Activated CD4-positive, alpha-beta T cell treated with anti-CD3 and anti-CD28 coated beads, Interleukin-2, amount 10 ng/mL, durations not matched to agents 7 days and 5 days (primary cell): ENCODE results near the gene WIPF1. TPM values are rescaled to one million over a fixed set of nuclear protein-coding genes. Genes with fewer than 3 reads are reported as not detected.

Experiments
- CTCF ChIA-PET: fragments of 350-600 bp; sonication (Branson Sonifier 250); formaldehyde crosslinking; loops from one replicate; lab custom pipeline; 2021; ENCODE audit warnings: antibody characterized with exemption; lab: Charles Lee
- POLR2A ChIA-PET: fragments of 350-600 bp; sonication (Branson Sonifier 250); formaldehyde crosslinking; loops from one replicate; lab custom pipeline; 2021; ENCODE audit warnings: antibody characterized with exemption; lab: Charles Lee
- DNase-seq: peaks from one replicate; pipeline ENCODE4 v3.0.0-alpha.2; 2020
- H3K27ac Mint-ChIP-seq: one replicate; pipeline ENCODE4 v1.8.0; 2021; ENCODE audit warnings: mild to moderate bottlenecking, moderate library complexity, mixed read lengths
- H3K27me3 Mint-ChIP-seq: one replicate; pipeline ENCODE4 v1.8.0; 2021; ENCODE audit warnings: mixed read lengths
- H3K36me3 Mint-ChIP-seq: one replicate; pipeline ENCODE4 v1.8.0; 2021; ENCODE audit warnings: low read depth, mixed read lengths
- H3K4me1 Mint-ChIP-seq: one replicate; pipeline ENCODE4 v1.8.0; 2021; ENCODE audit warnings: mixed read lengths
- H3K4me3 Mint-ChIP-seq: one replicate; pipeline ENCODE4 v1.8.0; 2021; ENCODE audit warnings: mild to moderate bottlenecking, moderate library complexity, mixed read lengths
- H3K9me3 Mint-ChIP-seq: one replicate; pipeline ENCODE4 v1.8.0; 2021; ENCODE audit warnings: mixed read lengths
- total RNA-seq, 2 experiments: library from RNA; stranded (reverse); gene quantifications; one replicate each; pipeline ENCODE4 v1.2.3, GENCODE V29; 2021

The WIPF1 gene
- total RNA-seq, 2 experiments from 2014 or later, result 378 to 423 TPM

GRCh38 chr2:174632841-174633622 is 35.4 kb upstream of the WIPF1 start:
- no peaks in the 10 kb centered on the region for H3K27me3 Mint-ChIP-seq
- H3K4me3 Mint-ChIP-seq, result peak overlapping the region; percentile 96
- peaks cover 2% of the 10 kb centered on the region for H3K9me3 Mint-ChIP-seq
- POLR2A ChIA-PET, result interaction anchor here (0.7 to 4.3 kb wide), 4 partner anchors 16 to 37 kb away, joined by 3 to 53 read pairs (median 4); partner anchors contain the start of gene WIPF1
- peak overlapping the region; percentile 96 for H3K27ac Mint-ChIP-seq
- CTCF ChIA-PET, result interaction anchor here (0.6 to 1.7 kb wide), 14 partner anchors 12 to 176 kb away, joined by 3 to 5 read pairs (median 4); no protein-coding TSS in a partner anchor
- peaks cover 69% of the 10 kb centered on the region for H3K4me1 Mint-ChIP-seq
- DNase-seq, result no peak
- H3K36me3 Mint-ChIP-seq, result peaks cover 58% of the 10 kb centered on the region

- Mint-ChIP-seq H3K9me3 (no peaks in the 10 kb centered on the region), H3K27ac (peak overlapping the region; percentile 96), H3K4me3 (peak overlapping the region; percentile 96), H3K4me1 (peaks cover 74% of the 10 kb centered on the region), H3K36me3 (peaks cover 75% of the 10 kb centered on the region), H3K27me3 (no peaks in the 10 kb centered on the region)
- POLR2A ChIA-PET, result interaction anchor here (0.9 kb wide), 1 partner anchor 23 kb away, joined by 4 read pairs; no protein-coding TSS in a partner anchor
- CTCF ChIA-PET, result interaction anchor here (1.0 to 1.3 kb wide), 2 partner anchors 23 to 56 kb away, joined by 3 to 5 read pairs; no protein-coding TSS in a partner anchor
- no peak for DNase-seq
Observed at GRCh38 chr2:174631009-174631981, 33.7 kb upstream of the WIPF1 start.

DNA sequence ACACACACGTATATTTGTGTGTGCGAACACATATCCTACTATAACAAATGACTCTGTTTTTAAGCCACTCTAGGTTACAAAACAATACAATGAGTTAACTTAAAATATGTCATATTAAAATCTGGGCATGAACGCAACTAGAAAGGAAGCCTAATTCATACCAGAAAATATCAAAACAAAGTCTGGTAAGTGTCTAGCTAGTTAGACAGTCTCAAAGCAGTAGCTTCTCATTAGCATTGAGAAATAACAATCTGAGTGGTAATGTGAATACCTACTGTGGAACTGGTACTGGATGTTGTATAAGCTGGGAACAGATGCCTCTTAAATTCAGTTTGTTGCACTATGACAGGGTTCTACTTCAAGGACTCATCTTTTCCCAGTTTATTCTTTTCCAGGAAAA is 32.5 kb upstream of the WIPF1 start:
- Mint-ChIP-seq H3K9me3 (no peaks in the 10 kb centered on the region), H3K36me3 (peaks cover 84% of the 10 kb centered on the region), H3K27ac (no peak overlapping the region), H3K4me1 (peaks cover 72% of the 10 kb centered on the region), H3K27me3 (no peaks in the 10 kb centered on the region), H3K4me3 (peak overlapping the region; percentile 24)
- ChIA-PET CTCF (interaction anchor here (0.5 kb wide), 1 partner anchor 17 kb away, joined by 5 read pairs; no protein-coding TSS in a partner anchor), POLR2A (interaction anchor here (1.0 kb wide), 1 partner anchor 31 kb away, joined by 4 read pairs; no protein-coding TSS in a partner anchor)
- no peak for DNase-seq

- H3K4me1 Mint-ChIP-seq, result peaks cover 71% of the 10 kb centered on the region
- ChIA-PET POLR2A (no interaction called here), CTCF (interaction anchor here (1.2 to 1.5 kb wide), 3 partner anchors 18 to 40 kb away, joined by 3 read pairs; no protein-coding TSS in a partner anchor)
- no peaks in the 10 kb centered on the region for H3K27me3 Mint-ChIP-seq
- H3K36me3 Mint-ChIP-seq, result peaks cover 87% of the 10 kb centered on the region
- no peaks in the 10 kb centered on the region for H3K9me3 Mint-ChIP-seq
- peak overlapping the region; percentile 24 for H3K4me3 Mint-ChIP-seq
- DNase-seq, result no peak
- H3K27ac Mint-ChIP-seq, result no peak overlapping the region
Observed at GRCh38 chr2:174629506-174629905, 31.9 kb upstream of the WIPF1 start.

DNA sequence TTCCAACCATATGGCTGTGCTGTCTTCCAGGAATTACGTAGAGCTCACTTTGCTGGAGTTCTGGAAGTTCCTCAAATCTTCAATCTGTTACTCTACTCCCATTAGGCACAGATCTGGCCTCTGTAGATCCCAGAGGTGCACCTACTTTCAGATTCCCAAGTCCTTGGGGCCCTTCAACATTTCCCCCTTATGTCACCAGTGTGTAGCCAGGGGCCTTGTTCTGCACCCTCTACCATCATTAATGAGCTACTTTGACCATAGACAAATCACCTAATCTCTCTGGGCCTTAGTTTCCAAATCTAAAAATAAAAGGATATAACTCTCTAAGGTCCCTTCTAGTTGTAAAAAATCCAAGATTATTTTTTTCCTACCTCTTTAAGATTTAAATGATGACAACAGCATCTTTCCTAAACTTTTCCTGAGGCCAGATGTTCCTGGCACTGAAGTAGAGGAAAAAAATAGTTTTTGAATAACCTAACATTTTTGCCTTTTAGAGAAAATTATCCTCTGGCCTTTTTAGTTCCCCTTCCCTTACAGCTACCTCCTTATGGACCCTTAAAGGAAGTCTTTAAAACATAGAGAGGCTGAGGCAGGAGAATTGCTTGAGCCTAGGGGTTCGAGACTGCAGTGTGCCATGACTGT is 31.0 kb upstream of the WIPF1 start:
- Mint-ChIP-seq H3K36me3 (peaks cover 93% of the 10 kb centered on the region), H3K4me3 (no peak overlapping the region), H3K9me3 (no peaks in the 10 kb centered on the region), H3K4me1 (peaks cover 79% of the 10 kb centered on the region), H3K27ac (no peak overlapping the region), H3K27me3 (no peaks in the 10 kb centered on the region)
- CTCF ChIA-PET, result interaction anchor here (0.9 to 1.5 kb wide), 5 partner anchors 10 to 135 kb away, joined by 3 to 5 read pairs (median 3); no protein-coding TSS in a partner anchor
- POLR2A ChIA-PET, result no interaction called here
- no peak for DNase-seq

- DNase-seq, result no peak
- Mint-ChIP-seq H3K9me3 (no peaks in the 10 kb centered on the region), H3K36me3 (peaks cover 92% of the 10 kb centered on the region), H3K4me1 (peaks cover 86% of the 10 kb centered on the region), H3K4me3 (no peak overlapping the region), H3K27me3 (no peaks in the 10 kb centered on the region), H3K27ac (no peak overlapping the region)
- POLR2A ChIA-PET, result no interaction called here
- CTCF ChIA-PET, result interaction anchor here (1.1 to 1.7 kb wide), 3 partner anchors 17 to 65 kb away, joined by 3 to 4 read pairs (median 4); partner anchors contain the start of gene WIPF1
Observed at GRCh38 chr2:174627216-174627615, 29.6 kb upstream of the WIPF1 start.

DNA sequence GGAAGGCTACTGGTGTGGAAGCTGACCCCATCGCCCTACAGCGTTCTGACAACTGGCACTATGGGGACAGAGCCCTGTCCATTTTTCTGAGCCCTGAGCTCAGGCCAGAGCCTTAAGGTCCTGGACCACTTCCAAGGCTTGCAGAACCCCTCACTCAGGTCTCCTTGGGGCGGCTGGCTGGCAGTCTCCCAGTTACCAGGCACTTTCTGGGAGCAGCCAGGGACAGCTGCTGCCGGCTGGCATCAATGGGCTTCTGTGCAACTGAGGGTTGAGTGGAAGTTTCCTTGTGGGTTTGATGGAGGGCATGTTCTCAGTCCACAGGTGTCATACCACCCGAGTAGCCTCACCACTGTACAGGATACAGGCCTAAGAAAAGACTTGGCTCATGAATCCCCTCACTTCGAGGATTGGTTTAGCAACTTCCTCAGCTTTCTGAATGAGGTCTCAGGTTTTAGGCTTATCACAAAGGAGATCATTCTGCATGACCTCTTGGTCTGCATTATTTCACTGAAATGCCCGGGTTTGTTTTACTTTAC is 27.4 kb upstream of the WIPF1 start:
- no peak for DNase-seq
- CTCF ChIA-PET, result interaction anchor here (0.7 to 1.8 kb wide), 4 partner anchors 8 to 27 kb away, joined by 3 to 4 read pairs (median 4); no protein-coding TSS in a partner anchor
- H3K36me3 Mint-ChIP-seq, result peaks cover 83% of the 10 kb centered on the region
- no peaks in the 10 kb centered on the region for H3K27me3 Mint-ChIP-seq
- POLR2A ChIA-PET, result no interaction called here
- peaks cover 78% of the 10 kb centered on the region for H3K4me1 Mint-ChIP-seq
- no peaks in the 10 kb centered on the region for H3K9me3 Mint-ChIP-seq
- no peak overlapping the region for H3K27ac Mint-ChIP-seq
- no peak overlapping the region for H3K4me3 Mint-ChIP-seq

GRCh38 chr2:174623690-174624089 is 26.1 kb upstream of the WIPF1 start:
- Mint-ChIP-seq H3K4me1 (peaks cover 73% of the 10 kb centered on the region), H3K4me3 (no peak overlapping the region), H3K27me3 (no peaks in the 10 kb centered on the region), H3K27ac (no peak overlapping the region), H3K9me3 (no peaks in the 10 kb centered on the region), H3K36me3 (peaks cover 77% of the 10 kb centered on the region)
- ChIA-PET CTCF (interaction anchor here (1.7 kb wide), 1 partner anchor 28 kb away, joined by 4 read pairs; no protein-coding TSS in a partner anchor), POLR2A (interaction anchor here (0.7 to 1.1 kb wide), 2 partner anchors 29 to 30 kb away, joined by 3 read pairs; no protein-coding TSS in a partner anchor)
- no peak for DNase-seq

- peaks cover 74% of the 10 kb centered on the region for H3K4me1 Mint-ChIP-seq
- no peak overlapping the region for H3K4me3 Mint-ChIP-seq
- H3K27me3 Mint-ChIP-seq, result no peaks in the 10 kb centered on the region
- ChIA-PET POLR2A (interaction anchor here (0.7 to 1.1 kb wide), 2 partner anchors 28 to 29 kb away, joined by 3 read pairs; no protein-coding TSS in a partner anchor), CTCF (no interaction called here)
- no peak for DNase-seq
- H3K27ac Mint-ChIP-seq, result no peak overlapping the region
- H3K9me3 Mint-ChIP-seq, result no peaks in the 10 kb centered on the region
- H3K36me3 Mint-ChIP-seq, result peaks cover 75% of the 10 kb centered on the region
Observed at GRCh38 chr2:174623106-174623637, 25.6 kb upstream of the WIPF1 start.

- ChIA-PET POLR2A (no interaction called here), CTCF (interaction anchor here (0.7 to 1.1 kb wide), 2 partner anchors 12 to 18 kb away, joined by 3 to 4 read pairs; no protein-coding TSS in a partner anchor)
- DNase-seq, result no peak
- Mint-ChIP-seq H3K36me3 (peaks cover 73% of the 10 kb centered on the region), H3K27me3 (no peaks in the 10 kb centered on the region), H3K9me3 (no peaks in the 10 kb centered on the region), H3K4me1 (peaks cover 74% of the 10 kb centered on the region), H3K27ac (no peak overlapping the region), H3K4me3 (no peak overlapping the region)
Observed at GRCh38 chr2:174621323-174621722, 23.7 kb upstream of the WIPF1 start.

DNA sequence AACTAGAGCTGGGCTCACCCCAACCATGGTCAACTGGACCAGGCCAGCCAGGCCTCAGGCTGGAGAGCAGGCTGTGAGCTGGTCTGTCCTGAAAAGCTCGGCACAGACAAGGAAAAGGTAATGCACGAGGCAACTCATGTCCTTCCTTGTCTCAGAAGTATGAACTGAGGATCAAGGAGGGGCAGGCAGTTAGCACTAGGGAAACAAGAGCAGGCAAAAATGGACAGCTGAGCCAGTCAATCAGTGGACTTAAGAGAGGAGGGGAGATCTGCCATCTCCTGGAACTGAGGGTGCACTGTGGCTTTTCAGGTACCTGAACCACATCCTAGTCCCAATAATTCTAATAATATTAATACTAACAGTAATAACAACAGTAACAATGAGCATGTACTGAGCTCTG is 20.6 kb upstream of the WIPF1 start:
- DNase-seq, result no peak
- H3K9me3 Mint-ChIP-seq, result no peaks in the 10 kb centered on the region
- H3K36me3 Mint-ChIP-seq, result peaks cover 72% of the 10 kb centered on the region
- peaks cover 75% of the 10 kb centered on the region for H3K4me1 Mint-ChIP-seq
- POLR2A ChIA-PET, result interaction anchor here (0.7 to 1.5 kb wide), 3 partner anchors 10 to 35 kb away, joined by 3 read pairs; no protein-coding TSS in a partner anchor
- no peaks in the 10 kb centered on the region for H3K27me3 Mint-ChIP-seq
- peak overlapping the region; percentile 87 for H3K27ac Mint-ChIP-seq
- CTCF ChIA-PET, result interaction anchor here (0.9 to 2.2 kb wide), 10 partner anchors 9 to 44 kb away, joined by 3 to 7 read pairs (median 4); no protein-coding TSS in a partner anchor
- H3K4me3 Mint-ChIP-seq, result peak overlapping the region; percentile 43
